H9 (cell line): Measurements from ENCODE around the gene CSRNP3. TPM values are rescaled to one million over a fixed set of nuclear protein-coding genes. Genes with fewer than 3 reads are reported as not detected.

Experiments used
- DNase-seq: peaks from one replicate; pipeline ENCODE4 v3.0.0-alpha.2; 2017
- H2AFZ ChIP-seq: one replicate; pipeline ENCODE4 v1.6.1; 2013; ENCODE audit warnings: mild to moderate bottlenecking, low read length, control low read depth, moderate library complexity
- H2AK5ac ChIP-seq: 2 replicates; pipeline ENCODE4 v1.6.1; 2013; ENCODE audit warnings: low read length, control low read depth, mixed read lengths; ENCODE audit not compliant: insufficient read length
- H2BK120ac ChIP-seq: one replicate; pipeline ENCODE4 v1.6.1; 2013; ENCODE audit warnings: low read depth, mild to moderate bottlenecking, low read length, control low read depth, inconsistent platforms; ENCODE audit not compliant: poor library complexity, severe bottlenecking
- H2BK12ac ChIP-seq: 2 replicates; pipeline ENCODE4 v1.6.1; 2013; ENCODE audit warnings: low read length, control low read depth, mixed read lengths, low read depth; ENCODE audit not compliant: insufficient read length
- H2BK15ac ChIP-seq: 2 replicates; pipeline ENCODE4 v1.6.1; 2013; ENCODE audit warnings: low read depth, low read length, control low read depth
- H2BK20ac ChIP-seq: one replicate; pipeline ENCODE4 v1.6.1; 2013; ENCODE audit warnings: low read depth, mild to moderate bottlenecking, low read length, control low read depth, inconsistent platforms; ENCODE audit not compliant: poor library complexity, severe bottlenecking
- H2BK5ac ChIP-seq: 2 replicates; pipeline ENCODE4 v1.6.1; 2013; ENCODE audit warnings: low read length, control low read depth, mixed read lengths; ENCODE audit not compliant: insufficient read length
- H3K14ac ChIP-seq: 2 replicates; pipeline ENCODE4 v1.6.1; 2013; ENCODE audit warnings: low read length, control low read depth; ENCODE audit not compliant: insufficient read depth
- H3K18ac ChIP-seq: 2 replicates; pipeline ENCODE4 v1.6.1; 2013; ENCODE audit warnings: low read depth, mild to moderate bottlenecking, mixed read lengths, low read length, control low read depth; ENCODE audit not compliant: insufficient read length
- H3K23ac ChIP-seq: 2 replicates; pipeline ENCODE4 v1.6.1; 2013; ENCODE audit warnings: low read length, control low read depth, mixed read lengths, low read depth; ENCODE audit not compliant: insufficient read length
- H3K23me2 ChIP-seq: 2 replicates; pipeline ENCODE4 v1.6.1; 2013; ENCODE audit warnings: low read depth, mild to moderate bottlenecking, mixed read lengths, low read length, control low read depth; ENCODE audit not compliant: insufficient read length, poor library complexity, severe bottlenecking
- H3K27ac ChIP-seq: 2 replicates; pipeline ENCODE4 v1.5.1; 2013; ENCODE audit warnings: low read length, control low read depth, mixed read lengths, low read depth; ENCODE audit not compliant: insufficient read length
- H3K27me3 ChIP-seq: 2 replicates; pipeline ENCODE4 v1.6.1; 2013; ENCODE audit warnings: low read length, control low read depth, inconsistent platforms; ENCODE audit not compliant: insufficient read depth
- H3K4ac ChIP-seq: 2 replicates; pipeline ENCODE4 v1.6.1; 2013; ENCODE audit warnings: low read depth, mild to moderate bottlenecking, control low read depth, inconsistent platforms, low read length, moderate library complexity
- H3K4me1 ChIP-seq: 2 replicates; pipeline ENCODE4 v1.6.1; 2013; ENCODE audit warnings: low read length, control low read depth, inconsistent platforms; ENCODE audit not compliant: insufficient read depth
- H3K4me2 ChIP-seq: 2 replicates; pipeline ENCODE4 v1.6.1; 2013; ENCODE audit warnings: low read length, control low read depth, mixed read lengths; ENCODE audit not compliant: insufficient read length, insufficient read depth
- H3K56ac ChIP-seq: 2 replicates; pipeline ENCODE4 v1.6.1; 2013; ENCODE audit warnings: low read depth, mild to moderate bottlenecking, mixed read lengths, low read length, control low read depth; ENCODE audit not compliant: insufficient read length
- H3K79me1 ChIP-seq: 2 replicates; pipeline ENCODE4 v1.6.1; 2013; ENCODE audit warnings: low read depth, mild to moderate bottlenecking, moderate library complexity, low read length, control low read depth, inconsistent platforms; ENCODE audit not compliant: insufficient read depth, poor library complexity, severe bottlenecking
- H3K79me2 ChIP-seq: 2 replicates; pipeline ENCODE4 v1.6.1; 2013; ENCODE audit warnings: low read length, control low read depth, inconsistent platforms; ENCODE audit not compliant: insufficient read depth
- H3K9ac ChIP-seq: 2 replicates; pipeline ENCODE4 v1.6.1; 2013; ENCODE audit warnings: low read length, control low read depth, mixed read lengths; ENCODE audit not compliant: insufficient read length; ENCODE audit errors: extremely low read depth
- H3K9me3 ChIP-seq: one replicate; pipeline ENCODE4 v1.6.1; 2013; ENCODE audit warnings: low read depth, low read length, inconsistent platforms; ENCODE audit not compliant: control insufficient read depth
- H3T11ph ChIP-seq: one replicate; pipeline ENCODE4 v1.6.1; 2013; ENCODE audit warnings: mild to moderate bottlenecking, low read length, control low read depth, inconsistent platforms
- H4K20me1 ChIP-seq: one replicate; pipeline ENCODE4 v1.6.1; 2013; ENCODE audit not compliant: control insufficient read depth, insufficient read length, insufficient read depth
- H4K5ac ChIP-seq: 2 replicates; pipeline ENCODE4 v1.6.1; 2013; ENCODE audit warnings: low read depth, mild to moderate bottlenecking, mixed read lengths, low read length, control low read depth; ENCODE audit not compliant: insufficient read length
- H4K8ac ChIP-seq: replicated peaks from 2 replicates; pipeline ENCODE4 v1.6.1; 2013; ENCODE audit warnings: low read length, control low read depth, mixed read lengths, low read depth; ENCODE audit not compliant: insufficient read length
- H4K91ac ChIP-seq: 2 replicates; pipeline ENCODE4 v1.6.1; 2013; ENCODE audit warnings: low read depth, mild to moderate bottlenecking, moderate library complexity, mixed read lengths, low read length, control low read depth; ENCODE audit not compliant: insufficient read length
- H3K27ac Mint-ChIP-seq, 3 experiments: 2 replicates in 2 of 3; 3 replicates in 1 of 3; pipeline ENCODE4 v1.8.0; 2020 to 2021; ENCODE audit warnings: mixed read lengths in 3 of 3, mild to moderate bottlenecking in 1 of 3, moderate library complexity in 1 of 3
- H3K27me3 Mint-ChIP-seq: 2 replicates; pipeline ENCODE4 v1.8.0; 2021; ENCODE audit warnings: low read depth, mild to moderate bottlenecking, moderate library complexity, mixed read lengths
- H3K36me3 Mint-ChIP-seq, 3 experiments: 2 replicates in 2 of 3; 3 replicates in 1 of 3; pipeline ENCODE4 v1.8.0; 2020 to 2021; ENCODE audit warnings: low read depth in 3 of 3, mixed read lengths in 3 of 3; ENCODE audit not compliant: insufficient read depth in 1 of 3
- H3K4me1 Mint-ChIP-seq, 2 experiments: 2 replicates each; pipeline ENCODE4 v1.8.0; 2020; ENCODE audit warnings: mixed read lengths in 2 of 2
- H3K4me3 Mint-ChIP-seq, 2 experiments: 2 replicates in 1 of 2; 3 replicates in 1 of 2; pipeline ENCODE4 v1.8.0; 2020 to 2021; ENCODE audit warnings: mild to moderate bottlenecking in 2 of 2, mixed read lengths in 2 of 2, moderate library complexity in 1 of 2
- H3K9me3 Mint-ChIP-seq, 2 experiments: 2 replicates in 1 of 2; 3 replicates in 1 of 2; pipeline ENCODE4 v1.8.0; 2020; ENCODE audit warnings: mild to moderate bottlenecking in 2 of 2, mixed read lengths in 2 of 2, moderate library complexity in 1 of 2
- CTCF ChIP-seq: fragments of 200-600 bp; sonication (generic); conservative IDR thresholded peaks from 3 replicates; pipeline ENCODE4 v1.8.0; 2021; ENCODE audit warnings: antibody characterized with exemption, mild to moderate bottlenecking
- total RNA-seq: library from RNA; stranded (reverse); gene quantifications from 2 replicates; pipeline ENCODE4 v1.2.1, GENCODE V29; 2021

CSRNP3 gene
- total RNA-seq, 1 experiment from 2014 or later, result 3.6 TPM

- H2BK15ac ChIP-seq, result no peak overlapping the region
- no peak overlapping the region for H3K27ac Mint-ChIP-seq
- H3K23ac ChIP-seq, result no peak overlapping the region
- no peaks in the 10 kb centered on the region for H3K27me3 ChIP-seq
- no peaks in the 10 kb centered on the region for H3K23me2 ChIP-seq
- no peaks in the 10 kb centered on the region for H3K79me2 ChIP-seq
- no peak overlapping the region for H3K14ac ChIP-seq
- H3T11ph ChIP-seq, result no peak overlapping the region
- H4K5ac ChIP-seq, result no peak overlapping the region
- peaks cover 0 to 1% (median 0%) of the 10 kb centered on the region in 3 experiments; a peak in 1 of 7 replicates for H3K36me3 Mint-ChIP-seq
- H3K4me3 Mint-ChIP-seq, result no peak overlapping the region
- no peak overlapping the region for H3K18ac ChIP-seq
- H3K27me3 Mint-ChIP-seq, result no peaks in the 10 kb centered on the region
- no peak overlapping the region for H2AFZ ChIP-seq
- peaks cover 5% of the 10 kb centered on the region for H3K4me1 ChIP-seq
- no peak overlapping the region for H2BK5ac ChIP-seq
- H4K8ac ChIP-seq, result no peak overlapping the region
- no peak overlapping the region for H2BK20ac ChIP-seq
- no peak overlapping the region for H3K4me2 ChIP-seq
- H3K9me3 ChIP-seq, result no peaks in the 10 kb centered on the region
- H2BK120ac ChIP-seq, result no peak overlapping the region
- DNase-seq, result no peak
- no peak overlapping the region for H2AK5ac ChIP-seq
- H3K4me1 Mint-ChIP-seq, result peaks cover 32 to 36% of the 10 kb centered on the region in 2 experiments
- no peaks in the 10 kb centered on the region for H3K79me1 ChIP-seq
- peaks cover 0 to 2% of the 10 kb centered on the region in 2 experiments; a peak in 1 of 5 replicates for H3K9me3 Mint-ChIP-seq
- no peak overlapping the region for H3K9ac ChIP-seq
- H3K27ac ChIP-seq, result no peak overlapping the region
- no peak for TF ChIP-seq CTCF
- H4K91ac ChIP-seq, result no peak overlapping the region
- no peak overlapping the region for H3K4ac ChIP-seq
- H2BK12ac ChIP-seq, result no peak overlapping the region
- H3K56ac ChIP-seq, result no peak overlapping the region
- H4K20me1 ChIP-seq, result no peaks in the 10 kb centered on the region
Observed at GRCh38 chr2:165432234-165432966, 37.1 kb upstream of the CSRNP3 start.
